Tibial nerve (tissue), 4 donors: ENCODE data around the gene RCAN2. TPM values are rescaled to one million over a fixed set of nuclear protein-coding genes. Genes with fewer than 3 reads are reported as not detected.

ENCODE experiments used
- DNase-seq, 2 donors: peaks; one replicate each; pipeline ENCODE4 v3.0.0-alpha.2; 2019; ENCODE audit warnings: low spot score in 2 of 2
- H3K27ac ChIP-seq, 4 donors: fragments of 200-600 bp; sonication (generic) in 3 of 4; one replicate each; pipeline ENCODE4 v1.5.1; 2017 to 2019; ENCODE audit warnings: mild to moderate bottlenecking in 1 of 4
- H3K27me3 ChIP-seq, 2 donors: fragments of 200-600 bp; sonication (generic) in 1 of 2; one replicate each; pipeline versions ENCODE4 v1.5.1 to v1.6.0; 2017 to 2019
- H3K36me3 ChIP-seq, 3 donors: fragments of 200-600 bp; sonication (generic); one replicate each; pipeline ENCODE4 v1.5.1; 2018 to 2019
- H3K4me1 ChIP-seq, 4 donors: fragments of 200-600 bp; sonication (generic) in 3 of 4; one replicate each; pipeline ENCODE4 v1.5.1; 2017 to 2019
- H3K4me3 ChIP-seq, 4 donors: fragments of 200-600 bp; sonication (generic) in 3 of 4; one replicate each; pipeline ENCODE4 v1.5.1; 2017 to 2019; ENCODE audit warnings: mild to moderate bottlenecking in 1 of 4, moderate library complexity in 1 of 4
- H3K9me3 ChIP-seq, 4 donors: fragments of 200-600 bp; sonication (generic) in 3 of 4; one replicate each; pipeline ENCODE4 v1.5.1; 2017 to 2019
- EP300 ChIP-seq, 2 donors: sonication (generic); formaldehyde crosslinking; IDR thresholded peaks; one replicate each; pipeline ENCODE4 v1.6.1; 2017; ENCODE audit warnings: antibody characterized with exemption in 2 of 2, mild to moderate bottlenecking in 1 of 2
- POLR2A ChIP-seq, 2 donors: fragments of 450-650 bp; IDR thresholded peaks; one replicate each; pipeline ENCODE4 v1.6.1; 2017; ENCODE audit warnings: antibody characterized with exemption in 2 of 2, mild to moderate bottlenecking in 2 of 2, moderate library complexity in 2 of 2
- WGBS, 2 donors: methylation state at CpG; one replicate each; pipeline ENCODE4 v1.1.5; 2018; 5-methylcytosine and 5-hydroxymethylcytosine counted together
- total RNA-seq, 4 donors: library from RNA; depleted of rRNA; stranded (reverse); fragments of >200 nt; gene quantifications; one replicate each; pipeline ENCODE4 v1.1.0, GENCODE V29; 2016
- TF ChIP-seq, protein P1 (sequence below), 5 experiments: fragments of 200-600 bp in 3 of 5; fragments of 450-650 bp in 2 of 5; sonication (generic) in 3 of 5; IDR thresholded peaks; one replicate each; pipeline ENCODE4 v1.5.1; 2016 to 2019; ENCODE audit warnings: antibody characterized with exemption in 5 of 5, mild to moderate bottlenecking in 3 of 5, moderate library complexity in 2 of 5

Gene RCAN2
- total RNA-seq, 4 donors from 2014 or later = 6.6 to 19.4 (median 15.0) TPM

DNA sequence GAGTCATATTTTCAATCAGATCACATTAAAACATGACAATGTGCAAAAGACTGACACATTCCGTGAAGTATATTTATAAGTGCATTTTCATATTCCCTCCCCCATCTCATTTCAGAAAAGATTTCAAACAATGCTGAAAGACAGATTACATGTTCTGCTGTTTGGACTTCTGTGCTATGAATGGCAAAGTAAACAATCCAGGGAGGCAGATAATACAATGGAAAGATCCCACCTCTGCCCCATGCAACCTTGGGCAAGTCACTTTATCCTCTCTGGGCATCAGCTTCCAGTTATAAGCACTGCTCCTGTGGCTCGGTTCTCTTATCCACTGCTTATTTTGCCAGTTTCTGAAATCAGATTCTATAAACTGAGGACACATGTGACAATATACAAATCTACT lies 110.2 kb downstream of the RCAN2 start:
- WGBS, 2 donors = 49 to 56% methylated on average over 2 of the region's 2 CpGs
- DNase-seq = no peak
- H3K27me3 ChIP-seq = no peaks in the 10 kb centered on the region
- no peaks in the 10 kb centered on the region for H3K36me3 ChIP-seq
- no peak overlapping the region for H3K4me3 ChIP-seq
- TF ChIP-seq POLR2A (IDR thresholded peaks at IDR 0.05) (no peak), EP300 (IDR thresholded peaks at IDR 0.05) (no peak)
- TF ChIP-seq, protein P1, sequence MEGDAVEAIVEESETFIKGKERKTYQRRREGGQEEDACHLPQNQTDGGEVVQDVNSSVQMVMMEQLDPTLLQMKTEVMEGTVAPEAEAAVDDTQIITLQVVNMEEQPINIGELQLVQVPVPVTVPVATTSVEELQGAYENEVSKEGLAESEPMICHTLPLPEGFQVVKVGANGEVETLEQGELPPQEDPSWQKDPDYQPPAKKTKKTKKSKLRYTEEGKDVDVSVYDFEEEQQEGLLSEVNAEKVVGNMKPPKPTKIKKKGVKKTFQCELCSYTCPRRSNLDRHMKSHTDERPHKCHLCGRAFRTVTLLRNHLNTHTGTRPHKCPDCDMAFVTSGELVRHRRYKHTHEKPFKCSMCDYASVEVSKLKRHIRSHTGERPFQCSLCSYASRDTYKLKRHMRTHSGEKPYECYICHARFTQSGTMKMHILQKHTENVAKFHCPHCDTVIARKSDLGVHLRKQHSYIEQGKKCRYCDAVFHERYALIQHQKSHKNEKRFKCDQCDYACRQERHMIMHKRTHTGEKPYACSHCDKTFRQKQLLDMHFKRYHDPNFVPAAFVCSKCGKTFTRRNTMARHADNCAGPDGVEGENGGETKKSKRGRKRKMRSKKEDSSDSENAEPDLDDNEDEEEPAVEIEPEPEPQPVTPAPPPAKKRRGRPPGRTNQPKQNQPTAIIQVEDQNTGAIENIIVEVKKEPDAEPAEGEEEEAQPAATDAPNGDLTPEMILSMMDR (IDR thresholded peaks at IDR 0.05) = no peak
- H3K4me1 ChIP-seq = peaks cover 0 to 45% (median 9%) of the 10 kb centered on the region in 4 donors
- no peaks in the 10 kb centered on the region for H3K9me3 ChIP-seq
- H3K27ac ChIP-seq = peak overlapping the region in 2 of 4 donors; percentile 16 to 20

DNA sequence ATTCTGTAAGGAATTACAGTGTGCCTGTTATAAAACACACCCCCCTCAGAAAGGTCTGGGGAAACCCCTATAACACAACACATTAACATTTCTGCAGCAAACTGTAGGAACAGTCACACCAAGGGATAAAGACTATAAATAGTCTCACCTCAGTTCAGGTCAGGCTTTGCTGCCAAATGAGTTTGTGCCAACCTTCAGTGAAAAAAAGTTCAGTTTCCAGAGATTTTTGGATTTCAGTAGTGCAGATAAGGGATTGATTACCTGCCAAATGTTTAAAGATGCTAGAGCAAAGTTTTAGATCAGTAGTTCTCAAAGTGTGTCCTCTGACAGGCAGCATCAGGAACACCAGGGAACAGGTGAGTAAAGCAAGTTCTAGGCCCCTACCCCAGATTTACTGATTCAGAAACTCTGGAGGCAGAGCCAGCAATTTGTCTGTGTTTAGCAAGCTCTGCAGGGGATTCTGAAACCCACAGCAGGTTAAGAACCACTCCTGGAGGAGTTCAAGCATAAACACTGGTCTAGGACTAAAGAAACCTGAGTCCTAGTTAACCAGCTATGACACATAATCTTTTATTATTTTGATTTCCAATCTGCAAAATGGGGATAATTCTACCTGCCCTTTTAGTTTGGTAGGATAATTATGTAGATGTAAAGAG lies 111.0 kb downstream of the RCAN2 start:
- TF ChIP-seq EP300 (IDR thresholded peaks at IDR 0.05) = no peak
- Histone ChIP-seq H3K36me3 (no peaks in the 10 kb centered on the region), H3K4me1 (peaks cover 0 to 45% (median 9%) of the 10 kb centered on the region in 4 donors), H3K27ac (no peak overlapping the region), H3K4me3 (no peak overlapping the region), H3K27me3 (no peaks in the 10 kb centered on the region), H3K9me3 (no peaks in the 10 kb centered on the region)
- no peak for DNase-seq

DNA sequence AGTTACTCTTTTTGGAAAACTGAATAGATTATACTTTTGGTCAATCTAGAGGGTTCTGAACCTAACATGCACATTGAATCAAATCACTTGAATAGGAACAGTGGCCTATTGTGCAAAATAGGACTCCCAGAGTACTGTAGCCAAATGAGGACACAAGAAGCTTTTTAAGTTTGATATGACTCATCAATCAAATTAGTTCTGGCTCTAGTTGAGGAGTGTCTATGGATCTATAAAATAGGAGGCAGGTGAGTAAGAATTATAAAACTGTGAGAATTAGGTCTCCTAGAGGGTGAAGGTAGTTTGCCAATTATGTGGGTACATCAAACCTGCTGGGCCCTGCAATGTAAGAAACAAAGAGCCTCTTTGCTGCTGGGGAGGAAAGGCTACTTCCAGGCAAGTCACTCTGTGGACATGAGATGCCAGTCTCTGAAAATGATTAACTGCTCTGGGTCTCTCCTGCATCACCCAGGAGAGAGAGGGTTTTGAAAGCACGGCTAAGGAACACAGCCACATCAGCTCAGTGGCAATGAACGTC lies 112.3 kb downstream of the RCAN2 start:
- peaks cover 0 to 45% (median 9%) of the 10 kb centered on the region in 4 donors for H3K4me1 ChIP-seq

DNA sequence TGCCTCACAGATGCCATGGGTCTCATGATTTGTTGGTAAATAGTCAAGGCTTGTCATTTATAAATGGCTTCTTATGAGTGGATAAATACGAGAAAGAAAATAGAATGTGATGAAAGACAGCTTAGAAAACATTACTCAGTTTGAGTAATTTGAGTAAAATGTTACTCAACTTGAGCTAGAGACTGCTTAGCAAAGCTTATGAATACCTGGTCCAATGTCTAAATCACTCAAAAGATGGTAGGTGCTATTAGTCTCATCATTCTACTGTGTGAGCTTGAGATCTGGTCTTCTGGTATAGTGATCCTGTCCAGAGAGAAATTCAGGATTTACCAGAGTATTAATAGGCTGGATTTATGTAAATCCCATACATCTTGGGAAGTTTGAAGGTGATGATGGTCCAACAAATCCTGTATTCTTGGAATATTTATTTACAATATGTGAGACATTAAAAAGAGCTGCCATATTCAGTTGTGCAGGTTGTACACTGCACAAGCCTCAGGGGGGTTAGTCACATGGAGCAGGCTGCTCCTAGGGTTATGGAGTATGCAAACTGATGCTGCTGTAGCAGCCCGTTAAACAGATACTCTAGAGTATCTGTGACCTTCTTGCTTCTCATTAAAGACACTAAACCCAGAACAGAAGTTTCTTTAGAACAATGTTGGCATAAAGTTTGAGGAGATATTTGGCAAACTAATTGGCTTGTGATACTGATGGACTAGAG lies 112.9 kb downstream of the RCAN2 start:
- Histone ChIP-seq H3K27ac (peak overlapping the region in 2 of 4 donors; percentile 20 to 38), H3K36me3 (no peaks in the 10 kb centered on the region)
- 42 to 58% methylated on average over 2 of the region's 2 CpGs for WGBS, 2 donors

More for the DNA sequence above, 112.3 kb downstream of the RCAN2 start:
- Histone ChIP-seq H3K9me3 (no peaks in the 10 kb centered on the region), H3K36me3 (no peaks in the 10 kb centered on the region), H3K27me3 (no peaks in the 10 kb centered on the region), H3K4me3 (no peak overlapping the region), H3K27ac (peak overlapping the region in 2 of 4 donors; percentile 20 to 38)
- no peak for TF ChIP-seq POLR2A (IDR thresholded peaks at IDR 0.05)
- TF ChIP-seq, protein P1 (IDR thresholded peaks at IDR 0.05) = no peak
- no peak for TF ChIP-seq EP300 (IDR thresholded peaks at IDR 0.05)
- no peak for DNase-seq
- WGBS, 2 donors = 52 to 56% methylated on average over 2 of the region's 2 CpGs

DNA sequence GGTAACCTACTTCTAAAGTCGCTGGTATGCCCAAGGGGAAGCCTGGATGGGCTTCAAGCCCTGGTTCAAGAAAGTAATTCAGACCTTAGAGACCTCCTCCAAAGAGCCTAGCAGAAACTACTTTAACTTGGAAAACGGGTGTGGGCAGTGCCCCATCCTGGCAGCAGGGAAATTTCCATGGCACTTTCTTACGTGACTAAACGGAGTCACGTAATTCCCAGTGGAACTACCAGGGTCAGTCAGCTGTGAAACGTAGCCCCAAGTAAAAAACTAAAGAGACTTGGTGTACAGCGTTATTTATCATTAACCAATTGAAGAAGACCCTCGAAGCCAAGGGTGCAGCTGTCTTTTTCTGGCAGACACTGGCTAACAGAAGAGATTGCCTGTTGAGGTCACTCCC lies 114.0 kb downstream of the RCAN2 start:
- no peak for DNase-seq
- TF ChIP-seq EP300 (IDR thresholded peaks at IDR 0.05) = no peak
- TF ChIP-seq POLR2A (IDR thresholded peaks at IDR 0.05) = no peak
- TF ChIP-seq, protein P1 (IDR thresholded peaks at IDR 0.05) = no peak
- H3K27me3 ChIP-seq = no peaks in the 10 kb centered on the region
- H3K36me3 ChIP-seq = no peaks in the 10 kb centered on the region
- no peak overlapping the region for H3K4me3 ChIP-seq
- 82 to 89% methylated on average over 8 of the region's 8 CpGs for WGBS, 2 donors
- no peaks in the 10 kb centered on the region for H3K9me3 ChIP-seq
- peak overlapping the region in 2 of 4 donors; percentile 8 to 34 for H3K27ac ChIP-seq
- peaks cover 0 to 45% (median 9%) of the 10 kb centered on the region in 4 donors for H3K4me1 ChIP-seq

More for the DNA sequence above, 112.9 kb downstream of the RCAN2 start:
- H3K4me1 ChIP-seq = peaks cover 0 to 45% (median 9%) of the 10 kb centered on the region in 4 donors
- H3K27me3 ChIP-seq = no peaks in the 10 kb centered on the region
- TF ChIP-seq EP300 (IDR thresholded peaks at IDR 0.05) (no peak), POLR2A (IDR thresholded peaks at IDR 0.05) (no peak)
- TF ChIP-seq, protein P1 (IDR thresholded peaks at IDR 0.05) = no peak
- H3K9me3 ChIP-seq = no peaks in the 10 kb centered on the region
- no peak for DNase-seq
- no peak overlapping the region for H3K4me3 ChIP-seq
